Ovary (tissue), 9 donors: ENCODE results near the gene RAB34. TPM values are rescaled to one million over a fixed set of nuclear protein-coding genes. Genes with fewer than 3 reads are reported as not detected.

Experiments
- DNase-seq, 5 donors: peaks; one replicate each; pipeline ENCODE4 v3.0.0-alpha.2; 2019 to 2020
- H3K27ac ChIP-seq, 2 donors: fragments of 200-600 bp; one replicate each; pipeline versions ENCODE4 v1.5.1 to v1.8.0; 2019 to 2022
- H3K27me3 ChIP-seq: fragments of 200-600 bp; one replicate; pipeline ENCODE4 v1.8.0; 2022
- H3K36me3 ChIP-seq: fragments of 200-600 bp; sonication (generic); one replicate; pipeline ENCODE4 v1.5.1; 2019
- H3K4me1 ChIP-seq: one replicate; pipeline ENCODE4 v1.8.1; 2013; ENCODE audit warnings: mild to moderate bottlenecking, moderate library complexity; ENCODE audit not compliant: insufficient read depth
- H3K4me3 ChIP-seq: fragments of 200-600 bp; sonication (generic); one replicate; pipeline ENCODE4 v1.5.1; 2017
- H3K9me3 ChIP-seq, 2 donors: fragments of 200-600 bp in 1 of 2; sonication (generic) in 1 of 2; one replicate each; pipeline versions ENCODE4 v1.5.1 to v1.8.1; 2013 to 2019; ENCODE audit warnings: mild to moderate bottlenecking in 1 of 2, moderate library complexity in 1 of 2
- EP300 ChIP-seq: sonication (generic); formaldehyde crosslinking; IDR thresholded peaks from one replicate; pipeline ENCODE4 v1.6.1; 2017; ENCODE audit warnings: antibody characterized with exemption
- POLR2A ChIP-seq: fragments of 450-650 bp; IDR thresholded peaks from one replicate; pipeline ENCODE4 v1.6.1; 2017; ENCODE audit warnings: antibody characterized with exemption, mild to moderate bottlenecking, moderate library complexity
- WGBS, 3 donors: extraction: QIAGEN DNeasy Blood & Tissue Kit in 1 of 3; methylation state at CpG; one replicate each; pipeline versions ENCODE4 v1.1.5 to v1.1.7; 2013 to 2017; 5-methylcytosine and 5-hydroxymethylcytosine counted together
- intact Hi-C, 4 donors: fragments of 100-400 bp; cut with DNase I; formaldehyde crosslinking; loops; one replicate each; pipeline versions ENCODE4 v1.11.0 to v1.15.1; 2022 to 2023
- polyA plus RNA-seq, 2 donors: library from polyadenylated mRNA; stranded (reverse); fragments of 200-250 nt in 1 of 2; fragments of 350-450 nt in 1 of 2; fragmentation: Illumina TruSeq in 1 of 2; extraction: RNeasy Lipid Tissue Mini Kit (QIAGEN cat#74804) in 1 of 2; gene quantifications; one replicate each; pipeline ENCODE4 v1.2.3, GENCODE V29; 2013 to 2014
- total RNA-seq, 7 donors: library from RNA; depleted of rRNA in 2 of 7; stranded (reverse); fragments of >200 nt in 2 of 7; fragmentation: NEBNext Ultra II Directional in 3 of 7; extraction: Animal tissue kit (Norgen Biotek cat#: 25700) in 3 of 7; gene quantifications; one replicate each; pipeline versions ENCODE4 v1.1.0 to v1.2.4, GENCODE V29; 2016 to 2023
- TF ChIP-seq, protein P1 (sequence below), 3 donors: fragments of 450-650 bp in 2 of 3; fragments of 200-600 bp in 1 of 3; IDR thresholded peaks; one replicate each; pipeline versions ENCODE4 v1.5.1 to v1.8.0; 2016 to 2022; ENCODE audit warnings: antibody characterized with exemption in 3 of 3, mild to moderate bottlenecking in 1 of 3
- donor health status: DM: no; HTN: no; CAD: no; lungs with moderate emphysema.
- donor health status: DM: no; HTN: no; CAD: no.
- donor health status: Bipolar disorder and iron deficiency.
- donor health status: DM: yes; HTN: yes; CAD: no.
- donor health status: DM: no; HTN: no; CAD: no.
- donor health status: DM: yes; HTN: yes; CAD: no.

Gene RAB34
- total and polyA plus RNA-seq, 9 donors = 149 to 222 (median 196) TPM

DNA sequence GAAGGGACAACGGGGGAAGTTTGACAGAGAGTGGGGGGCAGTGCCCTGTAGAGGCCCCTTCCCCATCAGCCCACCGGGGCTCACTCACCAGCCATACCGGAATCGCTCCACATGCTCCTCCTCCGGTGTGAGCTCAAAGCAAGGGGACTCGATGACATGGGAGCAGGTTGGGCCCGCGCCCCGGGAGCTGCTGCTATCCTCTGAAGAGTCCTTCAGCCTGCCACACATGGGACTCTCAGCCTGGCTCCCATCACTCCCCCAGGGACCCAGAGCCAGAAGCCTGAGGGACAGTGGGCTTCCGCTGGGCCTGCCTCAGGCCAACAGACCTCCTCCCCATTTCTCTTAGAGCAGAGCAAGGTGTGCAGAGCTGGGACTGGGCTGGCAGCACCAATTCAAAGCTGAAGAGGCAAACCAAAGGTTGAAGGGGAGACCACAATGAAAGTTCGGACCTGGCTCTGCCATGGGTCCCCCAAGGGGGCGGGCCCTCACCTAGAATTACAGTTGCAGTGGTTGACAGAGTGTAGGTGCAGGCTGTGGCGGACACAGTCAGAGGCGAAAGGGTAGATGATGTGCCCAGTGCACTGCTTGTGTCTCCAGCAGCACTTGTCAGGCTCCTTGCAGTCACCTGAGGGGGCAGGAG is 13.3 kb downstream of the RAB34 start:
- TF ChIP-seq EP300 = no peak
- TF ChIP-seq POLR2A = no peak
- TF ChIP-seq, protein P1, sequence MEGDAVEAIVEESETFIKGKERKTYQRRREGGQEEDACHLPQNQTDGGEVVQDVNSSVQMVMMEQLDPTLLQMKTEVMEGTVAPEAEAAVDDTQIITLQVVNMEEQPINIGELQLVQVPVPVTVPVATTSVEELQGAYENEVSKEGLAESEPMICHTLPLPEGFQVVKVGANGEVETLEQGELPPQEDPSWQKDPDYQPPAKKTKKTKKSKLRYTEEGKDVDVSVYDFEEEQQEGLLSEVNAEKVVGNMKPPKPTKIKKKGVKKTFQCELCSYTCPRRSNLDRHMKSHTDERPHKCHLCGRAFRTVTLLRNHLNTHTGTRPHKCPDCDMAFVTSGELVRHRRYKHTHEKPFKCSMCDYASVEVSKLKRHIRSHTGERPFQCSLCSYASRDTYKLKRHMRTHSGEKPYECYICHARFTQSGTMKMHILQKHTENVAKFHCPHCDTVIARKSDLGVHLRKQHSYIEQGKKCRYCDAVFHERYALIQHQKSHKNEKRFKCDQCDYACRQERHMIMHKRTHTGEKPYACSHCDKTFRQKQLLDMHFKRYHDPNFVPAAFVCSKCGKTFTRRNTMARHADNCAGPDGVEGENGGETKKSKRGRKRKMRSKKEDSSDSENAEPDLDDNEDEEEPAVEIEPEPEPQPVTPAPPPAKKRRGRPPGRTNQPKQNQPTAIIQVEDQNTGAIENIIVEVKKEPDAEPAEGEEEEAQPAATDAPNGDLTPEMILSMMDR (IDR thresholded peaks at IDR 0.05) = no peak
- Histone ChIP-seq H3K36me3 (no peaks in the 10 kb centered on the region), H3K27me3 (no peaks in the 10 kb centered on the region), H3K4me1 (no peaks in the 10 kb centered on the region), H3K27ac (no peak overlapping the region), H3K4me3 (no peak overlapping the region), H3K9me3 (no peaks in the 10 kb centered on the region)
- no peak for DNase-seq
- WGBS, 3 donors = 80 to 88% (median 83%) methylated on average over 13 to 14 of the region's 14 CpGs
- intact Hi-C loops = loop anchor here in 1 of 4 donors (10.0 kb wide), 1 partner anchor 50 kb away; no protein-coding TSS in a partner anchor

- 68 to 71% (median 69%) methylated on average over 16 of the region's 16 CpGs for WGBS, 3 donors
- H3K27ac ChIP-seq = no peak overlapping the region
- TF ChIP-seq POLR2A = no peak
- TF ChIP-seq, protein P1 (IDR thresholded peaks at IDR 0.05) = no peak
- TF ChIP-seq EP300 = no peak
- intact Hi-C loops = loop anchor here in 1 of 4 donors (10.0 kb wide), 1 partner anchor 49 kb away; no protein-coding TSS in a partner anchor
- no peak for DNase-seq
- H3K27me3 ChIP-seq = no peaks in the 10 kb centered on the region
- H3K9me3 ChIP-seq = no peaks in the 10 kb centered on the region
- no peaks in the 10 kb centered on the region for H3K4me1 ChIP-seq
- no peaks in the 10 kb centered on the region for H3K36me3 ChIP-seq
- H3K4me3 ChIP-seq = no peak overlapping the region
Observed at GRCh38 chr17:28703552-28704218, 14.0 kb downstream of the RAB34 start.

DNA sequence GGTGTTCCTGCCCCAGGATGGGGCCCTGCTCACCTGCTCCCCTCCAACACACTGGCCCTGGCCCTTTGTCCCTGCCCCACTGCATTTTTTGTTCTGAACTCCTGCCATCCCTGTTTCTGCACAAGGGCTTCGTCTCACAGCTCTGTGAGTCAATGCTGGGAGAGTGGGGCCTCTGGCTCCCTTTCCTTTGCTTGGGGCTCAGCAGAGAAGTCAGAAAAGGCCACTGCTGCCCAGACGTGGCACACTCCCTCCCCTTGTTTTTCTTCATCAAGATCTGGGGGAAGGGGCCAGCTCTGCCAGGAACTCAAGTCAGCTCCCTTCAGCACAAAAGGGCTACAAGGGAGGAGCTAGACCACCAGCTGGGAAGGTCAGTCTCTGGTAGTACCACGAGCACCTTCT is 14.9 kb downstream of the RAB34 start:
- WGBS, 3 donors = 48 to 64% (median 51%) methylated on average over 3 of the region's 3 CpGs
- TF ChIP-seq, protein P1 (IDR thresholded peaks at IDR 0.05) = no peak
- TF ChIP-seq POLR2A (no peak), EP300 (no peak)
- intact Hi-C loops = loop anchor here in 1 of 4 donors (10.0 kb wide), 1 partner anchor 48 kb away; no protein-coding TSS in a partner anchor
- DNase-seq = no peak
- H3K27me3 ChIP-seq = no peaks in the 10 kb centered on the region
- no peak overlapping the region for H3K4me3 ChIP-seq
- H3K36me3 ChIP-seq = no peaks in the 10 kb centered on the region
- H3K9me3 ChIP-seq = no peaks in the 10 kb centered on the region
- H3K27ac ChIP-seq = no peak overlapping the region
- H3K4me1 ChIP-seq = no peaks in the 10 kb centered on the region

DNA sequence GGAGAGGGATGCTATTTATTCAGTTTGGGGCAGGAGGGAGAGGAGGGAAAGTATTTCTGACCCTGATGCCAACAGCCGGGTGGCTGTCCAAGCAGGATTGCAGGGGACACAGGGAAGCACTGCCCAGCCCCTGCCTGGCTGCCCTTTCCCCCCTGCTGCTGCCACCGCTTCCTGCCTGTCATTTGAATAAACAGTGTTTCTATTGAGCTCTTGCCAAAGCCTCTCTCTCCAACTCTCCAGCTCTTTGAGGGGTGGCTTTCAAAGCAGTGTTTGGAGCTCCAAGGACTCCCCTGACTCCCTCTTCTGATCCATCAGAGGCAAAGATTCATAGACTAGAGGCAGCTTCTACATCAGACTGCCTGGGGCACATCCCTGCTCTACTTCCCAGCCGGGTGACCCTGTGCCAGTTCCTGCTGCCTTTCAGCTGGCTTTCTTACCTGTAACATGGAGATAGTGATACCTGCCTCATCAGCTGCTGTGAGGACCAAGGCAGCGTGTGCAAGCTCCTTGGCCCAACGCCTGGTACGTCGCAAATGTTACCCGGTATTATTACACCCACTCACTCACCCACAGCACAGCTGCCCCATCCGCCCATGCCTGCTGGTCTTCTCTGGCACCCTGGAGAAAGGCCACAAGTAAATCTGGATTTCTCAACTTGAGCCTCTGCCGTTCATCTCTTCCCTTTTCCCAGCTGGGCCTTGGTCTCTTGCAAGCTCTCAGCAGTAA is 15.5 kb downstream of the RAB34 start:
- H3K27ac ChIP-seq = no peak overlapping the region
- intact Hi-C loops = loop anchor here in 1 of 4 donors (10.0 kb wide), 1 partner anchor 47 kb away; no protein-coding TSS in a partner anchor
- no peaks in the 10 kb centered on the region for H3K27me3 ChIP-seq
- no peaks in the 10 kb centered on the region for H3K9me3 ChIP-seq
- no peak for DNase-seq
- H3K36me3 ChIP-seq = peaks cover 2% of the 10 kb centered on the region
- H3K4me3 ChIP-seq = no peak overlapping the region
- TF ChIP-seq EP300 (no peak), POLR2A (no peak)
- TF ChIP-seq, protein P1 (IDR thresholded peaks at IDR 0.05) = no peak
- 59 to 62% (median 61%) methylated on average over 10 of the region's 10 CpGs for WGBS, 3 donors
- no peaks in the 10 kb centered on the region for H3K4me1 ChIP-seq
